Right atrium auricular region (tissue), 2 donors: ENCODE results near the gene BCL2L11. TPM values are rescaled to one million over a fixed set of nuclear protein-coding genes. Genes with fewer than 3 reads are reported as not detected.

Experiments
- DNase-seq: peaks from one replicate; pipeline ENCODE4 v3.0.0-alpha.2; 2019; ENCODE audit warnings: low spot score
- H3K27ac ChIP-seq, 2 donors: fragments of 200-600 bp; sonication (generic); 1 replicate in 1 of 2; 2 replicates in 1 of 2; pipeline ENCODE4 v1.5.1; 2016 to 2019
- H3K27me3 ChIP-seq, 2 donors: fragments of 200-600 bp; sonication (generic); one replicate each; pipeline versions ENCODE4 v1.5.1 to v1.6.0; 2017 to 2019
- H3K36me3 ChIP-seq: fragments of 200-600 bp; sonication (generic); one replicate; pipeline ENCODE4 v1.5.1; 2016
- H3K4me1 ChIP-seq, 2 donors: fragments of 200-600 bp; sonication (generic); one replicate each; pipeline versions ENCODE4 v1.5.1 to v1.6.0; 2017 to 2019
- H3K4me3 ChIP-seq, 2 donors: fragments of 200-600 bp; sonication (generic); 1 replicate in 1 of 2; 2 replicates in 1 of 2; pipeline ENCODE4 v1.5.1; 2017 to 2019; ENCODE audit warnings: mild to moderate bottlenecking in 1 of 2, moderate library complexity in 1 of 2
- H3K9me3 ChIP-seq, 2 donors: fragments of 200-600 bp; sonication (generic); one replicate each; pipeline ENCODE4 v1.5.1; 2019
- CTCF ChIP-seq, 2 donors: fragments of 200-600 bp; sonication (generic); IDR thresholded peaks; one replicate each; pipeline ENCODE4 v1.5.1; 2019; ENCODE audit warnings: antibody characterized with exemption in 2 of 2
- total RNA-seq, 2 donors: library from RNA; depleted of rRNA; stranded (reverse); fragments of >200 nt; gene quantifications; one replicate each; pipeline ENCODE4 v1.1.0, GENCODE V29; 2016

The BCL2L11 gene
- total RNA-seq, 2 donors from 2014 or later: 9.2 to 14.0 TPM

GRCh38 chr2:111116011-111116746, 4.5 kb upstream of the BCL2L11 start:
- DNase-seq: no peak
- H3K9me3 ChIP-seq: no peaks in the 10 kb centered on the region
- peaks cover 3 to 5% of the 10 kb centered on the region in 2 donors for H3K27me3 ChIP-seq
- no peak overlapping the region for H3K27ac ChIP-seq
- TF ChIP-seq CTCF (IDR thresholded peaks at IDR 0.05): no peak
- peaks cover 0 to 37% of the 10 kb centered on the region in 2 donors for H3K4me1 ChIP-seq
- H3K36me3 ChIP-seq: no peaks in the 10 kb centered on the region
- H3K4me3 ChIP-seq: no peak overlapping the region

DNA sequence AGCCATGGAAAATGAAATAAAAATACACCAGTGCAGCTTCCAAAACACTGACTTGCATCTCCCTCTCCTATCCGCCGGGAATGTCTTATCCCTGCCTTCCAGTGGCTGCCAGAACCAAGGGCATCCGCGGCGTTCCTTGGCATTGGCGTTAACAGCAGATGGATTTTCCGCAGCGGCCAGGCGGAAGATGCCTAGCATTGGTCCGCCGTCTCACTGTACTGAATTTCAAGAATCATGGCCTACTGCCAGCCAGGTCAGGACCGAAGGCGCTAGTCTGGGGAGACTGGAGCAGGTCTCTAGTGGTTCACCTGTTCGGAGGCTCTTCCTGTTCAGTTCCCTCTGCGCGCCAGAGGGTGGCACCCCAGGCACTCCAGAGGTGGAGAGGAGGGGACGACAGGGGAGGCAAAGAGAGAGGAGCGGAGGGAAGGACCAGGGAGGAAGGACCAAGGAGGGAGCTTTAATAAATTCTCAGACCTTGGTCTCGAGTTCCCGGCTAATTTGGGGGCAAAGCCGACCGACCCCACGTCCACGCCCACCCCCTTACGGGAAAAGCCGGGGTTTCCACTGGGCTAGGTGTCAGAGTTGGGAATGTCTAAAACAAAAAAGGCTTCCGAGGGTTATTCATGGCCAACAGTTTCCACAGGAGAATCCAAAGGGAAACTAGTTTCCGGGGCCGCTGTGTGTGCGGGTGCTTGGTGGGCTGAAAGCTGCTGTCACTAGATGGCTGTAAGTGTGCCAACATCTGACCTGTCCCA, 3.7 kb upstream of the BCL2L11 start:
- Histone ChIP-seq H3K36me3 (no peaks in the 10 kb centered on the region), H3K4me1 (peaks cover 0 to 45% of the 10 kb centered on the region in 2 donors), H3K27ac (peak overlapping the region in 1 of 2 donors; percentile 1), H3K9me3 (no peaks in the 10 kb centered on the region), H3K4me3 (peak overlapping the region; percentile 13 to 80), H3K27me3 (peaks cover 0 to 5% of the 10 kb centered on the region in 2 donors)
- peak; percentile 81 to 90 for TF ChIP-seq CTCF (IDR thresholded peaks at IDR 0.05)
- DNase-seq: peak; percentile 73

- Histone ChIP-seq H3K27ac (peak overlapping the region; percentile 1 to 41), H3K4me3 (peak overlapping the region; percentile 13 to 80), H3K36me3 (no peaks in the 10 kb centered on the region), H3K9me3 (no peaks in the 10 kb centered on the region), H3K27me3 (peaks cover 0 to 5% of the 10 kb centered on the region in 2 donors), H3K4me1 (peaks cover 0 to 47% of the 10 kb centered on the region in 2 donors)
- DNase-seq: peak; percentile 62
- TF ChIP-seq CTCF (IDR thresholded peaks at IDR 0.05): no peak
These were observed 2.9 kb upstream of the BCL2L11 start for GRCh38 chr2:111117598-111118480.

GRCh38 chr2:111118481-111118980, 2.2 kb upstream of the BCL2L11 start:
- no peak for TF ChIP-seq CTCF (IDR thresholded peaks at IDR 0.05)
- DNase-seq: peak; percentile 61
- Histone ChIP-seq H3K27me3 (peaks cover 0 to 5% of the 10 kb centered on the region in 2 donors), H3K4me3 (peak overlapping the region; percentile 14 to 80), H3K36me3 (no peaks in the 10 kb centered on the region), H3K4me1 (peaks cover 0 to 52% of the 10 kb centered on the region in 2 donors), H3K27ac (peak overlapping the region; percentile 1 to 41), H3K9me3 (no peaks in the 10 kb centered on the region)
